Measurements from ENCODE around the gene SRM.

DNA sequence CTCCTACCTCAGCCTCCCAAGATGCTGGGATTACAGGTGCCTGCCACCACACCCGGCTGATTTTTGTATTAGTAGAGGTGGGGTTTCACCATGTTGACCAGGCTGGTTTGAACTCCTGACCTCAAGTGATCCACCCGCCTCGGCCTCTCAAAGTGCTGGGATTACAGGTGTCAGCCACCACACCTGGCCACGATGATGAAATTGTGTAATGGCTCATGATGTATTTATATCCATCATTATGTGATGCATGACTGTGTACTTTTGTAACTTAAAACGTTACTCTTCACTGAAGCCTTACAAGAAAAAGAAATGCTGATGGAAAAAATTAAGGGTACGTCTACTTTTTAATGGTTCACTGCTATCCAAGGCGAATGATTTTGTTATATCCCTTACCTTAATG, 39.8 kb downstream of the SRM start:
- TF ChIP-seq, protein P1, sequence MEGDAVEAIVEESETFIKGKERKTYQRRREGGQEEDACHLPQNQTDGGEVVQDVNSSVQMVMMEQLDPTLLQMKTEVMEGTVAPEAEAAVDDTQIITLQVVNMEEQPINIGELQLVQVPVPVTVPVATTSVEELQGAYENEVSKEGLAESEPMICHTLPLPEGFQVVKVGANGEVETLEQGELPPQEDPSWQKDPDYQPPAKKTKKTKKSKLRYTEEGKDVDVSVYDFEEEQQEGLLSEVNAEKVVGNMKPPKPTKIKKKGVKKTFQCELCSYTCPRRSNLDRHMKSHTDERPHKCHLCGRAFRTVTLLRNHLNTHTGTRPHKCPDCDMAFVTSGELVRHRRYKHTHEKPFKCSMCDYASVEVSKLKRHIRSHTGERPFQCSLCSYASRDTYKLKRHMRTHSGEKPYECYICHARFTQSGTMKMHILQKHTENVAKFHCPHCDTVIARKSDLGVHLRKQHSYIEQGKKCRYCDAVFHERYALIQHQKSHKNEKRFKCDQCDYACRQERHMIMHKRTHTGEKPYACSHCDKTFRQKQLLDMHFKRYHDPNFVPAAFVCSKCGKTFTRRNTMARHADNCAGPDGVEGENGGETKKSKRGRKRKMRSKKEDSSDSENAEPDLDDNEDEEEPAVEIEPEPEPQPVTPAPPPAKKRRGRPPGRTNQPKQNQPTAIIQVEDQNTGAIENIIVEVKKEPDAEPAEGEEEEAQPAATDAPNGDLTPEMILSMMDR (IDR thresholded peaks at IDR 0.05) = no peak
- TF ChIP-seq POLR2A (IDR thresholded peaks at IDR 0.05) = no peak
